GM12878 (cell line): ENCODE measurements around the gene PRG3. TPM values are rescaled to one million over a fixed set of nuclear protein-coding genes. Genes with fewer than 3 reads are reported as not detected.

Experiments used
- ATAC-seq: fragments of 200-7000 bp; cut with Tn5 transposase; 3 replicates; pipeline ENCODE4 v1.9.1; 2020; ENCODE audit warnings: mild to moderate bottlenecking, moderate library complexity
- BruUV-seq: library from RNA; stranded (reverse); fragments of 400-500 nt; replicated peaks from 2 replicates; lab custom pipeline; 2021; lab: Mats Ljungman, UMichigan
- CTCF ChIA-PET: fragments of 300-600 bp; sonication (Branson Sonifier 250); formaldehyde crosslinking; extraction: SDS; loops from one replicate; lab custom pipeline; 2021; ENCODE audit warnings: inconsistent platforms; lab: Yijun Ruan, JAX
- POLR2A ChIA-PET: fragments of 350-600 bp; formaldehyde crosslinking; extraction: SDS; loops from one replicate; lab custom pipeline; 2021; ENCODE audit warnings: inconsistent platforms; lab: Charles Lee
- RAD21 ChIA-PET: fragments of 300-600 bp; sonication (Branson Sonifier 250); formaldehyde crosslinking; loops from one replicate; lab custom pipeline; 2023; ENCODE audit warnings: antibody characterized with exemption; ENCODE audit not compliant: unreplicated experiment; lab: Charles Lee
- SMC1A ChIA-PET: fragments of 300-600 bp; sonication (Branson Sonifier 250); formaldehyde crosslinking; loops from one replicate; lab custom pipeline; 2023; ENCODE audit not compliant: unreplicated experiment, uncharacterized antibody; lab: Charles Lee
- DNase-seq: peaks from one replicate; pipeline ENCODE4 v3.0.0-alpha.2; 2011; ENCODE audit warnings: low read depth, low spot score
- FAIRE-seq: peaks from 3 replicates; lab custom pipeline; 2011; peaks lifted over from hg19 to GRCh38; lab: Jason Lieb, UNC
- H2AFZ ChIP-seq: 2 replicates; pipeline ENCODE4 v1.6.0; 2011; ENCODE audit warnings: low read depth, low read length, control low read depth; ENCODE audit not compliant: control insufficient read depth
- H3K27ac ChIP-seq: 2 replicates; pipeline ENCODE4 v1.5.1; 2011; ENCODE audit warnings: control low read depth; ENCODE audit not compliant: control insufficient read depth, insufficient read depth
- H3K27me3 ChIP-seq, 2 experiments: replicated peaks in 1 of 2; 2 replicates each; pipeline versions ENCODE4 v1.6.0 to v1.6.1; 2011; ENCODE audit warnings: low read length in 1 of 2; ENCODE audit not compliant: control insufficient read depth in 2 of 2, insufficient read depth in 2 of 2
- H3K36me3 ChIP-seq, 2 experiments: 2 replicates each; pipeline ENCODE4 v1.5.1; 2011; ENCODE audit warnings: low read length in 1 of 2; ENCODE audit not compliant: control insufficient read depth in 2 of 2, insufficient read depth in 2 of 2
- H3K4me1 ChIP-seq: 2 replicates; pipeline ENCODE4 v1.6.1; 2011; ENCODE audit warnings: mild to moderate bottlenecking, low read length, moderate library complexity, mixed read lengths; ENCODE audit not compliant: control insufficient read depth, insufficient read depth
- H3K4me2 ChIP-seq: 2 replicates; pipeline ENCODE4 v1.6.0; 2011; ENCODE audit warnings: control low read depth; ENCODE audit not compliant: control insufficient read depth, insufficient read depth
- H3K4me3 ChIP-seq: fragments of 200-600 bp; sonication (generic); 2 replicates; pipeline ENCODE4 v1.5.1; 2016
- H3K79me2 ChIP-seq: 2 replicates; pipeline ENCODE4 v1.6.0; 2011; ENCODE audit warnings: low read length; ENCODE audit not compliant: control insufficient read depth, insufficient read depth
- H3K9ac ChIP-seq: 2 replicates; pipeline ENCODE4 v1.8.0; 2011; ENCODE audit warnings: low read length, control low read depth, mixed read lengths; ENCODE audit not compliant: control insufficient read depth, insufficient read depth
- H3K9me3 ChIP-seq: replicated peaks from 3 replicates; pipeline ENCODE4 v1.5.1; 2011; ENCODE audit warnings: mild to moderate bottlenecking, low read length; ENCODE audit not compliant: control insufficient read depth, insufficient read depth
- H4K20me1 ChIP-seq: 2 replicates; pipeline ENCODE4 v1.6.0; 2011; ENCODE audit not compliant: control insufficient read depth, insufficient read depth
- ATF7 ChIP-seq: fragments of 450-650 bp; IDR thresholded peaks from 2 replicates; pipeline ENCODE4 v1.6.1; 2016; ENCODE audit warnings: low read depth, mild to moderate bottlenecking
- E2F8 ChIP-seq: fragments of 450-650 bp; IDR thresholded peaks from 2 replicates; pipeline ENCODE4 v1.6.1; 2018; ENCODE audit warnings: mild to moderate bottlenecking, low read depth, moderate library complexity; ENCODE audit not compliant: partially characterized antibody
- ETV6 ChIP-seq, 2 experiments: fragments of 450-650 bp in 1 of 2; IDR thresholded peaks in 1 of 2; conservative IDR thresholded peaks in 1 of 2; 2 replicates each; pipeline ENCODE4 v1.6.1; 2014; ENCODE audit warnings: antibody characterized with exemption in 1 of 2, borderline replicate concordance in 1 of 2, low read depth in 1 of 2, mild to moderate bottlenecking in 1 of 2, moderate library complexity in 1 of 2
- MTA2 ChIP-seq: fragments of 450-650 bp; IDR thresholded peaks from 2 replicates; pipeline ENCODE4 v1.6.1; 2016; ENCODE audit warnings: low read depth, mild to moderate bottlenecking, moderate library complexity
- NFIC ChIP-seq: IDR thresholded peaks from 2 replicates; pipeline ENCODE4 v1.6.1; 2012; ENCODE audit warnings: low read depth, mild to moderate bottlenecking, inconsistent platforms, low read length, moderate library complexity
- NFYB ChIP-seq: IDR thresholded peaks from 2 replicates; pipeline ENCODE4 v1.6.1; 2011; ENCODE audit warnings: low read depth, mild to moderate bottlenecking, low read length, improper control_type of control experiment, moderate library complexity; ENCODE audit not compliant: insufficient read depth
- POLR2AphosphoS5 ChIP-seq: IDR thresholded peaks from 2 replicates; pipeline ENCODE4 v1.6.1; 2011; ENCODE audit warnings: mild to moderate bottlenecking, low read length, inconsistent platforms
- SIN3A ChIP-seq: IDR thresholded peaks from 2 replicates; pipeline ENCODE4 v1.6.1; 2012; ENCODE audit warnings: low read depth, low read length, improper control_type of control experiment
- TCF12 ChIP-seq: IDR thresholded peaks from 2 replicates; pipeline ENCODE4 v1.6.1; 2011; ENCODE audit warnings: low read depth, mild to moderate bottlenecking, low read length
- ZSCAN29 ChIP-seq: fragments of 450-650 bp; IDR thresholded peaks from 2 replicates; pipeline ENCODE4 v1.6.1; 2017; ENCODE audit warnings: mild to moderate bottlenecking, moderate library complexity
- WGBS: methylation state at CpG from one replicate; pipeline ENCODE4 v1.1.6; 2016; ENCODE audit warnings: low lambda C conversion rate; ENCODE audit not compliant: insufficient replicate concordance, insufficient coverage; ENCODE audit errors: missing lambda C conversion rate; 5-methylcytosine and 5-hydroxymethylcytosine counted together
- in situ Hi-C: fragments of 300-500 bp; cut with MboI; formaldehyde crosslinking; loops from 9 replicates; pipeline ENCODE4 v1.14.3; 2018; ENCODE audit warnings: mixed read lengths
- intact Hi-C: fragments of 100-400 bp; cut with micrococcal nuclease; formaldehyde crosslinking; loops from one replicate; pipeline ENCODE4 v1.14.2; 2022; ENCODE audit not compliant: unreplicated experiment
- polyA plus RNA-seq, 11 experiments: library from polyadenylated mRNA; depleted of rRNA in 4 of 11; unstranded in 6 of 11; stranded (reverse) in 5 of 11; fragments of >200 nt; fragmentation: Nextera tagmentation in 4 of 11; fragmentation: Illumina TruSeq in 1 of 11; extraction: Ambion mirVana in 4 of 11; extraction: Trizol in 1 of 11; gene quantifications; 1 replicate in 1 of 11; 2 replicates in 10 of 11; pipeline versions ENCODE4 v1.2.1 to v1.2.3, GENCODE V29; 2011 to 2016; ENCODE audit warnings: inconsistent platforms in 2 of 11, missing spikeins in 2 of 11, low read depth in 1 of 11
- total RNA-seq, 4 experiments: library from RNA; depleted of rRNA in 3 of 4; stranded (reverse); fragments of >200 nt in 3 of 4; fragmentation: Illumina TruSeq in 1 of 4; extraction: Trizol in 1 of 4; gene quantifications; 2 replicates each; pipeline versions ENCODE4 v1.2.1 to v1.2.3, GENCODE V29; 2013 to 2021
- TF ChIP-seq, protein P1 (sequence below): fragments of 150-350 bp; IDR thresholded peaks from 2 replicates; pipeline ENCODE4 v1.6.1; 2016; ENCODE audit warnings: low read depth, low read length

The PRG3 gene
- total and polyA plus RNA-seq, 10 of the 15 experiments (the other 5 are each of a cell fraction or from before 2014, with no cell fraction given): not detected

DNA sequence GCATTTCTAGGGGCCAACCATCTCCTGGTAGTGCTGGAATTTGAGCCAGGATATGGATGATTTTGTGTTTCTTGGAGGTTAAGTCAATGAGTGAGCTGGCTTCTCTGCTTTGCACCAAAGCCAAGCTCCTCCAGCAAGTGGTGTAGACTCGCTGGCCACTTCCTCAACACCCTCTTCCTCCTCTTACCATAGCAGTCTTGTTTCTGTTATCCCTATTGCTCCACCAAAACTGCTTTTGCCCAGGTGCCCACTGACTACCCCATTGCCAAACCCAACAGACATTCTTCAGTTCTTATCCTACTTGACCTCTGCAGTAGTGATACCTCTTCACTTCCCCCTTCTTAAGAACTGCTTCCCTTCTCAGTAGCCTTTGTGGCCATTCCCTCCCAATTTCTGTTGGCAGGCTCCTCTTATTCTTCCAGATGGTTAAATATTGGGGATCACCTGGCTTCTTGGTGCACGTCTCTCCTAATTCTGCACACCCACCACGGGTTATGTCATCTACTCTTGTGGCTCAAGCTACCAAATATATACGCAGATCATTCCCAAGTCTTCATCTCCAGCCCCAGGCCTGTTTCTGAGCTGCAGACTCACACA is 16.5 kb upstream of the PRG3 start:
- Histone ChIP-seq H3K9ac (no peak overlapping the region), H2AFZ (no peak overlapping the region), H3K4me3 (no peak overlapping the region), H3K9me3 (no peaks in the 10 kb centered on the region), H3K27ac (no peak overlapping the region), H3K4me2 (no peak overlapping the region), H4K20me1 (no peaks in the 10 kb centered on the region), H3K27me3 (no peaks in the 10 kb centered on the region), H3K36me3 (no peaks in the 10 kb centered on the region), H3K79me2 (no peaks in the 10 kb centered on the region), H3K4me1 (no peaks in the 10 kb centered on the region)
- intact Hi-C loops (no loop called here), in situ Hi-C loops (no loop called here)
- no peak for ATAC-seq
- FAIRE-seq: no peak
- TF ChIP-seq POLR2AphosphoS5 (0 out of 2 replicates have a peak, but pooled peaks have one; percentile 21), MTA2 (no peak)
- DNase-seq: no peak
- CTCF ChIA-PET: interaction anchor here (1.3 kb wide), 1 partner anchor 45 kb away, joined by 3 read pairs; no protein-coding TSS in a partner anchor
- WGBS: 61% methylated on average over 4 of the region's 4 CpGs
- POLR2A ChIA-PET: no interaction called here
- RAD21 ChIA-PET: no interaction called here
- SMC1A ChIA-PET: interaction anchor here (1.0 to 1.3 kb wide), 2 partner anchors 8 to 44 kb away, joined by 3 to 4 read pairs; no protein-coding TSS in a partner anchor
- BruUV-seq: no TSS peak

GRCh38 chr11:57396744-57397143 is 15.8 kb upstream of the PRG3 start:
- ChIA-PET POLR2A (no interaction called here), CTCF (interaction anchor here (1.3 kb wide), 1 partner anchor 46 kb away, joined by 3 read pairs; no protein-coding TSS in a partner anchor), SMC1A (interaction anchor here (1.3 kb wide), 1 partner anchor 9 kb away, joined by 4 read pairs; no protein-coding TSS in a partner anchor), RAD21 (no interaction called here)
- ATAC-seq (no peak), DNase-seq (no peak), FAIRE-seq (no peak)
- no peak overlapping the region for H3K4me3 ChIP-seq
- no peaks in the 10 kb centered on the region for H3K4me1 ChIP-seq
- no peaks in the 10 kb centered on the region for H4K20me1 ChIP-seq
- H3K27ac ChIP-seq: no peak overlapping the region
- no peaks in the 10 kb centered on the region for H3K27me3 ChIP-seq
- 48% methylated on average over 2 of the region's 2 CpGs for WGBS
- H3K9ac ChIP-seq: no peak overlapping the region
- in situ Hi-C loops: no loop called here
- no TSS peak for BruUV-seq
- intact Hi-C loops: no loop called here
- no peaks in the 10 kb centered on the region for H3K79me2 ChIP-seq
- no peak overlapping the region for H2AFZ ChIP-seq
- H3K36me3 ChIP-seq: no peaks in the 10 kb centered on the region
- no peak overlapping the region for H3K4me2 ChIP-seq
- H3K9me3 ChIP-seq: no peaks in the 10 kb centered on the region
- TF ChIP-seq SIN3A (no peak), E2F8 (no peak), TCF12 (no peak), ATF7 (no peak), NFIC (no peak), ETV6 (conservative IDR thresholded peaks at IDR 0.05 in 1 of 2, IDR thresholded peaks at IDR 0.05 in 1 of 2; ENCODE audit: borderline replicate concordance in 1 of 2, low read depth in 1 of 2) (no peak), ZSCAN29 (no peak), NFYB (no peak)
- TF ChIP-seq, protein P1, sequence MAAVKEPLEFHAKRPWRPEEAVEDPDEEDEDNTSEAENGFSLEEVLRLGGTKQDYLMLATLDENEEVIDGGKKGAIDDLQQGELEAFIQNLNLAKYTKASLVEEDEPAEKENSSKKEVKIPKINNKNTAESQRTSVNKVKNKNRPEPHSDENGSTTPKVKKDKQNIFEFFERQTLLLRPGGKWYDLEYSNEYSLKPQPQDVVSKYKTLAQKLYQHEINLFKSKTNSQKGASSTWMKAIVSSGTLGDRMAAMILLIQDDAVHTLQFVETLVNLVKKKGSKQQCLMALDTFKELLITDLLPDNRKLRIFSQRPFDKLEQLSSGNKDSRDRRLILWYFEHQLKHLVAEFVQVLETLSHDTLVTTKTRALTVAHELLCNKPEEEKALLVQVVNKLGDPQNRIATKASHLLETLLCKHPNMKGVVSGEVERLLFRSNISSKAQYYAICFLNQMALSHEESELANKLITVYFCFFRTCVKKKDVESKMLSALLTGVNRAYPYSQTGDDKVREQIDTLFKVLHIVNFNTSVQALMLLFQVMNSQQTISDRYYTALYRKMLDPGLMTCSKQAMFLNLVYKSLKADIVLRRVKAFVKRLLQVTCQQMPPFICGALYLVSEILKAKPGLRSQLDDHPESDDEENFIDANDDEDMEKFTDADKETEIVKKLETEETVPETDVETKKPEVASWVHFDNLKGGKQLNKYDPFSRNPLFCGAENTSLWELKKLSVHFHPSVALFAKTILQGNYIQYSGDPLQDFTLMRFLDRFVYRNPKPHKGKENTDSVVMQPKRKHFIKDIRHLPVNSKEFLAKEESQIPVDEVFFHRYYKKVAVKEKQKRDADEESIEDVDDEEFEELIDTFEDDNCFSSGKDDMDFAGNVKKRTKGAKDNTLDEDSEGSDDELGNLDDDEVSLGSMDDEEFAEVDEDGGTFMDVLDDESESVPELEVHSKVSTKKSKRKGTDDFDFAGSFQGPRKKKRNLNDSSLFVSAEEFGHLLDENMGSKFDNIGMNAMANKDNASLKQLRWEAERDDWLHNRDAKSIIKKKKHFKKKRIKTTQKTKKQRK: no peak
